A375 (cell line): ENCODE results near the gene ATR. TPM values are rescaled to one million over a fixed set of nuclear protein-coding genes. Genes with fewer than 3 reads are reported as not detected.

Experiments
- small RNA-seq: library from RNA; depleted of rRNA; stranded (forward); fragments of <200 nt; gene quantifications from one replicate; pipeline ENCODE3, GENCODE V24; 2014
- total RNA-seq: library from RNA; depleted of rRNA; stranded (reverse); fragments of >200 nt; shearing (Covaris generic); gene quantifications from 2 replicates; pipeline ENCODE4 v1.2.3, GENCODE V29; 2014; rRNA removed

ATR gene
- total RNA-seq, result 26.8 and 31.3 TPM in 2 replicates

GRCh38 chr3:142578329-142579223, at the start of gene ATR:
Gene ATR (minus strand): TSS chr3:142578733. CDS start chr3:142578704, 29 bp downstream.

GRCh38 chr3:142595951-142596725, 17.6 kb upstream of the ATR start, which contains the start of gene PLS1:
Gene PLS1 (plus strand): TSS chr3:142596393. CDS start chr3:142664238, 67,845 bp downstream.

GRCh38 chr3:142447852-142448823, 130.4 kb downstream of the ATR start, which contains the start of gene XRN1:
Gene XRN1 (minus strand): TSS chr3:142448037. CDS start chr3:142447944, 93 bp downstream.

Small RNAs within 50 kb of the gene (small RNA-seq; reads per million reads assigned to genes)
- 0.71 reads per million, percentile 42 among the genes with 10 or more reads in this experiment for gene RNA5SP143
- gene RNU1-100P, result not detected
- gene RNU6-1294P, result not detected

Other genes with a start within 250 kb of the ATR start
- 19.7 and 38.7 TPM in 2 replicates for gene XRN1, start 130.7 kb downstream of the ATR start, total RNA-seq
- gene PLS1, start 17.7 kb upstream of the ATR start, total RNA-seq, result 7.4 and 8.8 TPM in 2 replicates
- 5.9 and 10.6 TPM in 2 replicates for gene TRPC1, start 145.3 kb upstream of the ATR start, total RNA-seq